Effector memory CD8-positive, alpha-beta T cell (primary cell): Measurements from ENCODE around the gene LRCOL1.

Source experiments
- ATAC-seq: fragments of 150-1000 bp; cut with Tn5 transposase; replicated peaks from 2 replicates; pipeline ENCODE4 v1.10.0; 2021; ENCODE audit warnings: mild to moderate bottlenecking, moderate library complexity
- DNase-seq, 3 experiments: peaks; one replicate each; pipeline ENCODE4 v3.0.0; 2021
- H3K27ac Mint-ChIP-seq, 2 donors: one replicate each; pipeline ENCODE4 v1.8.0; 2022; ENCODE audit warnings: mild to moderate bottlenecking in 2 of 2, mixed read lengths in 2 of 2, moderate library complexity in 2 of 2
- H3K27me3 Mint-ChIP-seq, 2 donors: one replicate each; pipeline ENCODE4 v1.8.0; 2022; ENCODE audit warnings: mixed read lengths in 2 of 2
- H3K36me3 Mint-ChIP-seq: one replicate; pipeline ENCODE4 v1.8.0; 2022; ENCODE audit warnings: mild to moderate bottlenecking, moderate library complexity, mixed read lengths; ENCODE audit not compliant: insufficient read depth
- H3K4me1 Mint-ChIP-seq, 2 donors: one replicate each; pipeline ENCODE4 v1.8.0; 2022; ENCODE audit warnings: low read depth in 2 of 2, mixed read lengths in 2 of 2
- H3K4me3 Mint-ChIP-seq, 2 donors: one replicate each; pipeline ENCODE4 v1.8.0; 2022; ENCODE audit warnings: mild to moderate bottlenecking in 2 of 2, mixed read lengths in 2 of 2, moderate library complexity in 2 of 2
- H3K9me3 Mint-ChIP-seq, 2 donors: one replicate each; pipeline ENCODE4 v1.8.0; 2022; ENCODE audit warnings: mixed read lengths in 2 of 2

LRCOL1 gene

GRCh38 chr12:132561427-132562156 is 48.8 kb downstream of the LRCOL1 start:
- Mint-ChIP-seq H3K9me3 (no peaks in the 10 kb centered on the region), H3K4me3 (peak overlapping the region; percentile 67 to 72), H3K36me3 (peaks cover 15% of the 10 kb centered on the region), H3K27ac (no peak overlapping the region), H3K27me3 (peaks cover 0 to 13% of the 10 kb centered on the region in 2 donors), H3K4me1 (peaks cover 15 to 18% of the 10 kb centered on the region in 2 donors)
- ATAC-seq, result no peak
- no peak for DNase-seq

- H3K9me3 Mint-ChIP-seq, result no peaks in the 10 kb centered on the region
- peaks cover 0 to 13% of the 10 kb centered on the region in 2 donors for H3K27me3 Mint-ChIP-seq
- no peak overlapping the region for H3K27ac Mint-ChIP-seq
- peak; percentile 63 for ATAC-seq
- peaks cover 15 to 18% of the 10 kb centered on the region in 2 donors for H3K4me1 Mint-ChIP-seq
- peak; percentile 56 to 63 (median 61) for DNase-seq
- H3K36me3 Mint-ChIP-seq, result peaks cover 12% of the 10 kb centered on the region
- peak overlapping the region; percentile 67 to 72 for H3K4me3 Mint-ChIP-seq
Observed at GRCh38 chr12:132560614-132561426, 49.6 kb downstream of the LRCOL1 start.

GRCh38 chr12:132560364-132560613 is 50.1 kb downstream of the LRCOL1 start:
- no peaks in the 10 kb centered on the region for H3K9me3 Mint-ChIP-seq
- no peak for DNase-seq
- peaks cover 0 to 13% of the 10 kb centered on the region in 2 donors for H3K27me3 Mint-ChIP-seq
- no peak overlapping the region for H3K27ac Mint-ChIP-seq
- ATAC-seq, result peak; percentile 44
- peak overlapping the region; percentile 67 to 77 for H3K4me3 Mint-ChIP-seq
- H3K4me1 Mint-ChIP-seq, result peaks cover 12 to 18% of the 10 kb centered on the region in 2 donors
- peaks cover 11% of the 10 kb centered on the region for H3K36me3 Mint-ChIP-seq

GRCh38 chr12:132559652-132560363 is 50.6 kb downstream of the LRCOL1 start:
- Mint-ChIP-seq H3K9me3 (no peaks in the 10 kb centered on the region), H3K27me3 (peaks cover 0 to 13% of the 10 kb centered on the region in 2 donors), H3K4me1 (peaks cover 10 to 18% of the 10 kb centered on the region in 2 donors), H3K4me3 (peak overlapping the region; percentile 76 to 77), H3K36me3 (peaks cover 9% of the 10 kb centered on the region), H3K27ac (no peak overlapping the region)
- ATAC-seq (peak; percentile 65), DNase-seq (peak in 1 of 3 experiments; percentile 19)

- H3K4me3 Mint-ChIP-seq, result peak overlapping the region; percentile 76 to 77
- DNase-seq (no peak), ATAC-seq (no peak)
- H3K4me1 Mint-ChIP-seq, result peaks cover 10 to 18% of the 10 kb centered on the region in 2 donors
- no peaks in the 10 kb centered on the region for H3K9me3 Mint-ChIP-seq
- no peak overlapping the region for H3K27ac Mint-ChIP-seq
- peaks cover 0 to 13% of the 10 kb centered on the region in 2 donors for H3K27me3 Mint-ChIP-seq
- peaks cover 14% of the 10 kb centered on the region for H3K36me3 Mint-ChIP-seq
Observed at GRCh38 chr12:132558861-132559623, 51.3 kb downstream of the LRCOL1 start.

GRCh38 chr12:132558042-132558856 is 52.1 kb downstream of the LRCOL1 start:
- peaks cover 10 to 15% of the 10 kb centered on the region in 2 donors for H3K4me1 Mint-ChIP-seq
- H3K27me3 Mint-ChIP-seq, result peaks cover 0 to 13% of the 10 kb centered on the region in 2 donors
- H3K9me3 Mint-ChIP-seq, result no peaks in the 10 kb centered on the region
- H3K27ac Mint-ChIP-seq, result no peak overlapping the region
- peak overlapping the region; percentile 76 to 77 for H3K4me3 Mint-ChIP-seq
- peaks cover 15% of the 10 kb centered on the region for H3K36me3 Mint-ChIP-seq
- DNase-seq (no peak), ATAC-seq (no peak)

- no peak overlapping the region for H3K4me3 Mint-ChIP-seq
Observed at GRCh38 chr12:132557291-132558015, 52.9 kb downstream of the LRCOL1 start.

GRCh38 chr12:132556801-132557200 is 53.6 kb downstream of the LRCOL1 start:
- Mint-ChIP-seq H3K4me3 (no peak overlapping the region), H3K9me3 (no peaks in the 10 kb centered on the region), H3K27me3 (peaks cover 0 to 13% of the 10 kb centered on the region in 2 donors), H3K4me1 (peaks cover 10 to 15% of the 10 kb centered on the region in 2 donors), H3K36me3 (peaks cover 16% of the 10 kb centered on the region), H3K27ac (peak overlapping the region in 1 of 2 donors; percentile 65)
- DNase-seq, result no peak
- no peak for ATAC-seq

More at GRCh38 chr12:132557291-132558015, 52.9 kb downstream of the LRCOL1 start:
- no peak for ATAC-seq
- Mint-ChIP-seq H3K27me3 (peaks cover 0 to 13% of the 10 kb centered on the region in 2 donors), H3K9me3 (no peaks in the 10 kb centered on the region), H3K36me3 (peaks cover 16% of the 10 kb centered on the region), H3K4me1 (peaks cover 10 to 15% of the 10 kb centered on the region in 2 donors), H3K27ac (no peak overlapping the region)
- DNase-seq, result no peak

- ATAC-seq, result no peak
- Mint-ChIP-seq H3K27ac (peak overlapping the region in 1 of 2 donors; percentile 65), H3K36me3 (peaks cover 16% of the 10 kb centered on the region), H3K4me1 (peaks cover 10 to 15% of the 10 kb centered on the region in 2 donors), H3K4me3 (no peak overlapping the region), H3K9me3 (no peaks in the 10 kb centered on the region), H3K27me3 (peaks cover 0 to 13% of the 10 kb centered on the region in 2 donors)
- DNase-seq, result no peak
Observed at GRCh38 chr12:132556216-132556615, 54.2 kb downstream of the LRCOL1 start.

- Mint-ChIP-seq H3K9me3 (no peaks in the 10 kb centered on the region), H3K27me3 (peaks cover 0 to 13% of the 10 kb centered on the region in 2 donors), H3K27ac (no peak overlapping the region), H3K4me1 (peaks cover 10 to 15% of the 10 kb centered on the region in 2 donors), H3K4me3 (no peak overlapping the region), H3K36me3 (peaks cover 16% of the 10 kb centered on the region)
- DNase-seq (no peak), ATAC-seq (no peak)
Observed at GRCh38 chr12:132555686-132556085, 54.7 kb downstream of the LRCOL1 start.

- no peak for ATAC-seq
- Mint-ChIP-seq H3K36me3 (peaks cover 16% of the 10 kb centered on the region), H3K27ac (no peak overlapping the region), H3K27me3 (peaks cover 0 to 13% of the 10 kb centered on the region in 2 donors), H3K9me3 (no peaks in the 10 kb centered on the region), H3K4me3 (no peak overlapping the region), H3K4me1 (peaks cover 10 to 15% of the 10 kb centered on the region in 2 donors)
- DNase-seq, result no peak
Observed at GRCh38 chr12:132554845-132555630, 55.3 kb downstream of the LRCOL1 start.
